H1 (cell line): ENCODE data around the gene LANCL3. TPM values are rescaled to one million over a fixed set of nuclear protein-coding genes. Genes with fewer than 3 reads are reported as not detected.
A peak's percentile ranks its signal among the peaks of the same experiment; 100 is the strongest.
"Not testable (repeated sequence)": the region's sequence is repeated elsewhere in the genome, so short reads cannot be mapped to it uniquely, and the experiment has no call there.

Experiments
- CTCF ChIA-PET: fragments of 300-600 bp; sonication (Branson Sonifier 250); formaldehyde crosslinking; loops from one replicate; lab custom pipeline; 2021; ENCODE audit not compliant: partially characterized antibody; lab: Charles Lee
- POLR2A ChIA-PET: fragments of 300-600 bp; sonication (Branson Sonifier 250); formaldehyde crosslinking; loops from one replicate; lab custom pipeline; 2021; ENCODE audit warnings: inconsistent platforms; ENCODE audit not compliant: partially characterized antibody; lab: Charles Lee
- DNase-seq, 2 experiments: peaks; one replicate each; pipeline versions ENCODE4 v3.0.0 to v3.0.0-alpha.2; 2010 to 2022; ENCODE audit warnings: low spot score in 2 of 2, low read depth in 1 of 2, mixed read lengths in 1 of 2
- FAIRE-seq: peaks from 2 replicates; lab custom pipeline; 2011; peaks lifted over from hg19 to GRCh38; lab: Jason Lieb, UNC
- H2AFZ ChIP-seq: 2 replicates; pipeline ENCODE4 v1.8.1; 2012; ENCODE audit warnings: low read length, inconsistent platforms
- H2AK5ac ChIP-seq: 2 replicates; pipeline ENCODE4 v1.6.1; 2013; ENCODE audit warnings: low read depth, low read length
- H2BK120ac ChIP-seq: replicated peaks from 2 replicates; pipeline ENCODE3; 2013; ENCODE audit warnings: low read depth, low read length, inconsistent platforms
- H2BK12ac ChIP-seq: 2 replicates; pipeline ENCODE4 v1.6.1; 2013; ENCODE audit warnings: low read depth, low read length
- H2BK15ac ChIP-seq: 2 replicates; pipeline ENCODE4 v1.6.1; 2013; ENCODE audit warnings: low read length
- H2BK20ac ChIP-seq: 2 replicates; pipeline ENCODE4 v1.6.1; 2013; ENCODE audit warnings: low read length
- H2BK5ac ChIP-seq: 2 replicates; pipeline ENCODE4 v1.6.1; 2013; ENCODE audit warnings: low read depth, low read length
- H3K14ac ChIP-seq: 2 replicates; pipeline ENCODE4 v1.6.1; 2013; ENCODE audit warnings: inconsistent platforms; ENCODE audit not compliant: insufficient read length
- H3K18ac ChIP-seq: 2 replicates; pipeline ENCODE4 v1.6.1; 2013; ENCODE audit warnings: low read length; ENCODE audit errors: extremely low read depth
- H3K23ac ChIP-seq: 2 replicates; pipeline ENCODE4 v1.6.1; 2013; ENCODE audit warnings: inconsistent platforms; ENCODE audit not compliant: insufficient read length
- H3K23me2 ChIP-seq: 2 replicates; pipeline ENCODE4 v1.6.1; 2013; ENCODE audit warnings: low read depth, low read length
- H3K27ac ChIP-seq: 2 replicates; pipeline ENCODE4 v1.6.1; 2011; ENCODE audit warnings: low read depth, low read length, inconsistent platforms
- H3K27me3 ChIP-seq, 4 experiments: replicated peaks in 1 of 4; 1 replicate in 1 of 4; 2 replicates in 3 of 4; pipeline versions ENCODE4 v1.6.1 to v1.8.1; 2011 to 2013; ENCODE audit warnings: low read length in 3 of 4, mild to moderate bottlenecking in 3 of 4, inconsistent platforms in 2 of 4, mixed read lengths in 2 of 4, moderate library complexity in 1 of 4; ENCODE audit not compliant: control insufficient read depth in 3 of 4, insufficient read depth in 3 of 4; ENCODE audit errors: extremely low read depth in 1 of 4
- H3K36me3 ChIP-seq, 4 experiments: 2 replicates each; pipeline versions ENCODE4 v1.6.1 to v1.8.1; 2011 to 2013; ENCODE audit warnings: mild to moderate bottlenecking in 4 of 4, low read length in 3 of 4, moderate library complexity in 2 of 4, control low read depth in 1 of 4, inconsistent platforms in 1 of 4; ENCODE audit not compliant: insufficient read depth in 4 of 4, control insufficient read depth in 2 of 4
- H3K4ac ChIP-seq: replicated peaks from 2 replicates; pipeline ENCODE3; 2013; ENCODE audit warnings: low read length, low read depth, mixed read lengths, inconsistent platforms; ENCODE audit not compliant: insufficient read length
- H3K4me1 ChIP-seq, 4 experiments: replicated peaks in 1 of 4; 1 replicate in 1 of 4; 2 replicates in 3 of 4; pipeline versions ENCODE4 v1.6.1 to v1.8.1; 2011 to 2013; ENCODE audit warnings: low read length in 3 of 4, inconsistent platforms in 2 of 4, mixed read lengths in 1 of 4; ENCODE audit not compliant: insufficient read depth in 4 of 4, control insufficient read depth in 3 of 4
- H3K4me2 ChIP-seq, 2 experiments: 2 replicates each; pipeline versions ENCODE4 v1.6.1 to v1.8.1; 2011 to 2013; ENCODE audit warnings: low read depth in 2 of 2, low read length in 2 of 2, control low read depth in 1 of 2, inconsistent platforms in 1 of 2, mild to moderate bottlenecking in 1 of 2; ENCODE audit not compliant: insufficient read depth in 1 of 2
- H3K4me3 ChIP-seq, 4 experiments: fragments of 200-600, 300-600 bp in 1 of 4; sonication (generic), shearing (Covaris generic), sonication (Bioruptor Twin) in 1 of 4; 2 replicates each; pipeline versions ENCODE4 v1.5.1 to v1.8.1; 2011 to 2016; ENCODE audit warnings: low read length in 4 of 4, low read depth in 3 of 4, control low read depth in 2 of 4, inconsistent platforms in 2 of 4, mild to moderate bottlenecking in 2 of 4, mixed read lengths in 1 of 4, moderate library complexity in 1 of 4; ENCODE audit not compliant: insufficient read depth in 2 of 4; ENCODE audit errors: extremely low read depth in 1 of 4
- H3K56ac ChIP-seq: replicated peaks from 2 replicates; pipeline ENCODE3; 2013; ENCODE audit warnings: low read depth, mild to moderate bottlenecking, mixed read lengths, low read length, inconsistent platforms; ENCODE audit not compliant: insufficient read length
- H3K79me1 ChIP-seq: 2 replicates; pipeline ENCODE4 v1.6.1; 2013; ENCODE audit warnings: low read depth, low read length, control low read depth
- H3K79me2 ChIP-seq, 2 experiments: 2 replicates each; pipeline versions ENCODE4 v1.6.1 to v1.8.1; 2012 to 2013; ENCODE audit warnings: low read length in 2 of 2, mild to moderate bottlenecking in 2 of 2, inconsistent platforms in 1 of 2; ENCODE audit not compliant: insufficient read depth in 2 of 2, control insufficient read depth in 1 of 2
- H3K9ac ChIP-seq, 4 experiments: replicated peaks in 1 of 4; 1 replicate in 1 of 4; 2 replicates in 3 of 4; pipeline versions ENCODE4 v1.6.1 to v1.8.1; 2011 to 2013; ENCODE audit warnings: low read depth in 3 of 4, low read length in 3 of 4, control low read depth in 2 of 4, mild to moderate bottlenecking in 2 of 4, moderate library complexity in 2 of 4, inconsistent platforms in 1 of 4; ENCODE audit errors: extremely low read depth in 1 of 4
- H3K9me3 ChIP-seq, 2 experiments: 2 replicates each; pipeline versions ENCODE4 v1.6.1 to v1.8.1; 2012 to 2013; ENCODE audit warnings: mild to moderate bottlenecking in 2 of 2, moderate library complexity in 2 of 2, control low read depth in 1 of 2, inconsistent platforms in 1 of 2, low read depth in 1 of 2, low read length in 1 of 2, mixed read lengths in 1 of 2; ENCODE audit not compliant: insufficient read depth in 2 of 2
- H4K20me1 ChIP-seq, 2 experiments: replicated peaks in 1 of 2; 2 replicates each; pipeline versions ENCODE3 to v1.8.1; 2011 to 2013; ENCODE audit warnings: inconsistent platforms in 2 of 2, low read length in 2 of 2, mild to moderate bottlenecking in 1 of 2; ENCODE audit not compliant: insufficient read depth in 2 of 2, control insufficient read depth in 1 of 2
- H4K5ac ChIP-seq: 2 replicates; pipeline ENCODE4 v1.6.1; 2013; ENCODE audit warnings: low read length, low read depth, mixed read lengths, inconsistent platforms; ENCODE audit not compliant: insufficient read length
- H4K8ac ChIP-seq: 2 replicates; pipeline ENCODE4 v1.8.0; 2013; ENCODE audit warnings: mild to moderate bottlenecking, moderate library complexity, low read length, inconsistent platforms; ENCODE audit not compliant: insufficient read depth; ENCODE audit errors: extremely low read depth
- H4K91ac ChIP-seq: replicated peaks from 2 replicates; pipeline ENCODE3; 2013; ENCODE audit warnings: low read length, mixed read lengths, inconsistent platforms; ENCODE audit not compliant: insufficient read length
- KDM4A ChIP-seq: IDR thresholded peaks from one replicate; pipeline ENCODE4 v1.7.1; 2012; ENCODE audit warnings: low read depth, mild to moderate bottlenecking, moderate library complexity, low read length, inconsistent platforms; ENCODE audit not compliant: severe bottlenecking
- WGBS, 2 experiments: shearing (Covaris generic) in 1 of 2; methylation state at CpG; one replicate each; pipeline versions ENCODE4 v1.1.6 to v1.1.7; 2013 to 2015; ENCODE audit warnings: low lambda C conversion rate in 2 of 2, mixed read lengths in 2 of 2, inconsistent platforms in 1 of 2, low coverage in 1 of 2, missing lambda C conversion rate in 1 of 2; ENCODE audit not compliant: insufficient replicate concordance in 2 of 2, insufficient coverage in 1 of 2, insufficient read length in 1 of 2; ENCODE audit errors: extremely low coverage in 1 of 2, missing lambda C conversion rate in 1 of 2; 5-methylcytosine and 5-hydroxymethylcytosine counted together
- long read RNA-seq, 2 experiments: library from RNA in 1 of 2; library from capped mRNA in 1 of 2; stranded (forward); transcript quantifications; one replicate each; pipeline ENCODE4 v2.0.0, GENCODE V29; 2021; ENCODE audit warnings: inconsistent platforms in 1 of 2
- polyA minus RNA-seq, 3 experiments: library from RNA; depleted of rRNA, polyadenylated mRNA; stranded (reverse); fragments of >200 nt; gene quantifications; 1 replicate in 2 of 3; 2 replicates in 1 of 3; pipeline ENCODE4 v1.2.3, GENCODE V29; 2011
- polyA plus RNA-seq, 7 experiments: library from polyadenylated mRNA; depleted of rRNA in 3 of 7; stranded (reverse) in 5 of 7; unstranded in 2 of 7; fragments of >200 nt in 5 of 7; fragments of 200-250 nt in 2 of 7; gene quantifications; 1 replicate in 5 of 7; 2 replicates in 1 of 7; 4 replicates in 1 of 7; pipeline versions ENCODE4 v1.2.1 to v1.2.3, GENCODE V29; 2011 to 2013; ENCODE audit warnings: missing spikeins in 2 of 7, mixed read lengths in 2 of 7
- total RNA-seq: library from RNA; stranded (reverse); fragmentation: NEBNext Ultra II Directional; extraction: Animal tissue kit (Norgen Biotek cat#: 25700); gene quantifications from 2 replicates; pipeline ENCODE4 v1.2.1, GENCODE V29; 2021

The LANCL3 gene
- total RNA-seq, result 0.36 and 0.37 TPM in 2 replicates
- 0.11 and 0.24 TPM in 2 replicates for polyA plus RNA-seq (2011; rRNA removed)
- polyA plus RNA-seq (2011; cell fraction: cytosol; rRNA removed), result 0.18 TPM
- 0.10 TPM for polyA plus RNA-seq (2011; cell fraction: nucleus; rRNA removed)
- 0.10 to 0.39 TPM (median 0.21 TPM) in 4 replicates for polyA plus RNA-seq (2012, experiment 1 of 2)
- 0.12 TPM for polyA plus RNA-seq (2012, experiment 2 of 2)
- 0.10 TPM for polyA plus RNA-seq (2013, experiment 1 of 2)
- 0.13 TPM for polyA plus RNA-seq (2013, experiment 2 of 2)
- 0.09 and 0.12 TPM in 2 replicates for polyA minus RNA-seq (2011; rRNA and poly(A)+ RNA removed)
- polyA minus RNA-seq (2011; cell fraction: cytosol; rRNA and poly(A)+ RNA removed), result 0.44 TPM
- 0.80 TPM for polyA minus RNA-seq (2011; cell fraction: nucleus; rRNA and poly(A)+ RNA removed)
- long read RNA-seq, experiment 1, partial matches to known transcripts, result 1 of 1 reads
- long read RNA-seq, experiment 1, other reads (novel, unspliced or antisense), result 0 of 1 reads
- long read RNA-seq, experiment 2, result 0 reads

GRCh38 chrX:37571426-37572107, at the start of gene LANCL3:
Gene LANCL3, plus strand, starts transcription at chrX:37571661. Its CDS starts 210 bp downstream, at chrX:37571871.
- H3K36me3 ChIP-seq, H2BK5ac ChIP-seq, H3K14ac ChIP-seq, H3K23me2 ChIP-seq, H4K91ac ChIP-seq, H4K20me1 ChIP-seq, H4K8ac ChIP-seq, H2BK20ac ChIP-seq, H3K79me2 ChIP-seq, H3K4ac ChIP-seq, H3K4me1 ChIP-seq, H2AK5ac ChIP-seq, H3K27me3 ChIP-seq, FAIRE-seq, H3K56ac ChIP-seq, H3K18ac ChIP-seq, H2BK120ac ChIP-seq, H3K9me3 ChIP-seq, H3K79me1 ChIP-seq, H2AFZ ChIP-seq, POLR2A ChIA-PET, H2BK12ac ChIP-seq, H3K23ac ChIP-seq, H2BK15ac ChIP-seq, H3K27ac ChIP-seq, H4K5ac ChIP-seq, H3K9ac ChIP-seq: not testable (repeated sequence)
- peak within 1 kb of the TSS; percentile 58 to 59 for H3K4me2 ChIP-seq
- DNase-seq, result peak in 1 of 2 experiments; percentile 49
- CTCF ChIA-PET, result interaction anchor here (1.3 kb wide), 1 partner anchor 98 kb away, joined by 3 read pairs; no protein-coding TSS in a partner anchor
- H3K4me3 ChIP-seq, result peak within 1 kb of the TSS in 3 of 4 experiments; percentile 2 to 53 (median 18); a peak in 4 of 8 replicates
- 13% methylated on average over 9 of the region's 68 CpGs; no CpG with 5 or more reads in 1 of the 2 experiments for WGBS, 2 experiments
- TF ChIP-seq KDM4A, result peak; percentile 35
